GM06990 (cell line): ENCODE data around the gene VPS37D.

Experiments used
- DNase-seq: peaks from one replicate; pipeline ENCODE4 v3.0.0-alpha.2; 2011; ENCODE audit not compliant: insufficient read length; ENCODE audit errors: extremely low read depth
- H3K27me3 ChIP-seq: replicated peaks from 2 replicates; pipeline ENCODE4 v1.6.0; 2011; ENCODE audit warnings: low read length; ENCODE audit not compliant: control insufficient read depth, insufficient read depth
- H3K36me3 ChIP-seq: 2 replicates; pipeline ENCODE4 v1.5.1; 2011; ENCODE audit warnings: low read length; ENCODE audit not compliant: control insufficient read depth, insufficient read depth
- H3K4me3 ChIP-seq: replicated peaks from 2 replicates; pipeline ENCODE4 v1.5.1; 2011; ENCODE audit warnings: low read depth, mild to moderate bottlenecking, control low read depth, low read length
- TF ChIP-seq, protein P1 (sequence below): IDR thresholded peaks from 2 replicates; pipeline ENCODE4 v1.5.1; 2011; ENCODE audit warnings: low read length, control low read depth, mild to moderate bottlenecking, inconsistent platforms; ENCODE audit not compliant: insufficient read depth, poor library complexity, severe bottlenecking

VPS37D gene

DNA sequence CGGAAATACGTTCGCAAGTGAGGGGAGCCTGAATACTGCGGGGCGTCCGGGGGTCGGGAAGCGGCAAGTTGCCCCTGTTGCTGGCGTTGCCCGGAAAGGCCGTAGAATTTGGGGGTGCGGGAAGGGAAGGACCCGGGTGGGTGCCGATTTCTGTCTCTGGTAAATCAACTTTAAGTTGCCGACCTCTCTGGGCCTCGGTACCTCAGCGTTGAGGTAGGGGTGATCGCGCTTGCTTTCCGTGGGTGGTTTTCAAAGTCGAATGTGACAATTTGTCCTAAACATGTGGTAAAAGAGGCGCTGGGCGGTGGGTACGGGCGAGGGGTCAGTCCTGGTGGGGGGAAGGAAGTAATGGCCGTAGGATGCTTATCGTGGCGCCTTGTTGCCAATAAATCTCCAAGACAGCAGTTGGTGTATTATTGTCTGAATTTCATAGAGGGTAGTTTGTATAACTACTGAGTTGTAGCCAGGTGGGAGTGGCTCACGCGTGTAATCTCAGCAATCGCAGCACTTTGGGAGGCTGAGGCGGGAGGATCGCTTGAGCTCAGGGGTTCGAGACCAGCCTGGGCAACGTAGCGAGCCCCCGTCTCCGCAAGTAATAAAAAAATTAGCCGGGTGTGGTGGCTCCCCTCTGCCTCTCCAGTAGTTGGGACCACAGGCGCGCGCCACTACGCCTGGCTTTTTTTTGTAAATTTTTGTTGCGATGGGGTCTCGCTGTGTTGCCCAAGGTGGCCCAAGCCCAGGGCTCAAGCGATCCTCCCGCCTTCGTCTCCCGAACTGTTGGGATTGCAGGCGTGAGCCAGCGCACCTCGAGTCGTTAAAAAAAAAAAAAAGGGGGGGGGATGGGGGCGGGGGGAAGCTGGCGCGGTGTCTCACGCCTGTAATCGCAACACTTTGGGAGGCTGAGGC, 16.4 kb downstream of the VPS37D start:
- Histone ChIP-seq H3K4me3 (peak overlapping the region; percentile 83), H3K36me3 (peaks cover 8% of the 10 kb centered on the region), H3K27me3 (no peaks in the 10 kb centered on the region)
- DNase-seq, result no peak
- TF ChIP-seq, protein P1, sequence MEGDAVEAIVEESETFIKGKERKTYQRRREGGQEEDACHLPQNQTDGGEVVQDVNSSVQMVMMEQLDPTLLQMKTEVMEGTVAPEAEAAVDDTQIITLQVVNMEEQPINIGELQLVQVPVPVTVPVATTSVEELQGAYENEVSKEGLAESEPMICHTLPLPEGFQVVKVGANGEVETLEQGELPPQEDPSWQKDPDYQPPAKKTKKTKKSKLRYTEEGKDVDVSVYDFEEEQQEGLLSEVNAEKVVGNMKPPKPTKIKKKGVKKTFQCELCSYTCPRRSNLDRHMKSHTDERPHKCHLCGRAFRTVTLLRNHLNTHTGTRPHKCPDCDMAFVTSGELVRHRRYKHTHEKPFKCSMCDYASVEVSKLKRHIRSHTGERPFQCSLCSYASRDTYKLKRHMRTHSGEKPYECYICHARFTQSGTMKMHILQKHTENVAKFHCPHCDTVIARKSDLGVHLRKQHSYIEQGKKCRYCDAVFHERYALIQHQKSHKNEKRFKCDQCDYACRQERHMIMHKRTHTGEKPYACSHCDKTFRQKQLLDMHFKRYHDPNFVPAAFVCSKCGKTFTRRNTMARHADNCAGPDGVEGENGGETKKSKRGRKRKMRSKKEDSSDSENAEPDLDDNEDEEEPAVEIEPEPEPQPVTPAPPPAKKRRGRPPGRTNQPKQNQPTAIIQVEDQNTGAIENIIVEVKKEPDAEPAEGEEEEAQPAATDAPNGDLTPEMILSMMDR, result no peak

DNA sequence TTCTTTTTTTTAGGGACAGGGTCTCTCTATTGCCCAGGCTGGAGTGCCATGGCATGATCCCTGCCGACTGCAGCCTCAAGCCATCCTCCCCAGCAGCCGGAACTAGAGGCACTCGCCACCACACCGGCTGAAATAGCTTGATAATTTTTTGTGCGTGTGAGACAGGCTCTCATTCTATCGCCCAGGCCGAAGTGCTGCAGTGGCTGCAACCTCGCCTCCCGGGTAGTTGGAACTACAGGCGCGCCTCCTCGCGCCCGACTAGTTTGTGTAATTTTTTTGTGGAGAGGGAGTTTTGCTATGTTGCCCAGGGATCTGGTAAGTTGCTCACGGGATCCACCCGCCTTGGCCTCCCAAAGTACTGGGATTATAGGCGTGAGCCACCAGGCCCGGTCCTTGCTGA, 17.7 kb downstream of the VPS37D start:
- H3K4me3 ChIP-seq, result no peak overlapping the region
- no peak for DNase-seq
- no peaks in the 10 kb centered on the region for H3K27me3 ChIP-seq
- H3K36me3 ChIP-seq, result peaks cover 5% of the 10 kb centered on the region
- TF ChIP-seq, protein P1, result no peak

DNA sequence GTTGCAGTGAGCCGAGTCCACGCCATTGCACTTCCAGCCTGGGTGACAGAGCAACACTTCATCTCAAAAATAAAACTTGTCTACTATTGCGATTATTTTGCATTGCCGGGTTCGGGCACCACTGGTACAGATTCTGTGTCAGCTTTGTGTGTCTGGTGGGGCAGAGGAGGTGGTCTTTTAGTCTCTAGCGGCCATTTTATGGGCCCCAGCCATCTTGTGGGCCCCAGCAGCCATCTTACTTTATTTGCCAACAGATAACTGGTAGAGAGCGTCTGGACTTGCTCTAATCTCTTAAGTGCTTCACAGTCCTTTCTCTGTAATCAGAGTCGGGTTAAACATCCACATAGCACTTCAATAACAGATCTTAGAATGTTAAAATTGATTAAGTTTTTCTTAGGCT, 20.7 kb downstream of the VPS37D start:
- Histone ChIP-seq H3K36me3 (peaks cover 14% of the 10 kb centered on the region), H3K4me3 (no peak overlapping the region), H3K27me3 (no peaks in the 10 kb centered on the region)
- no peak for DNase-seq
- TF ChIP-seq, protein P1, result no peak

DNA sequence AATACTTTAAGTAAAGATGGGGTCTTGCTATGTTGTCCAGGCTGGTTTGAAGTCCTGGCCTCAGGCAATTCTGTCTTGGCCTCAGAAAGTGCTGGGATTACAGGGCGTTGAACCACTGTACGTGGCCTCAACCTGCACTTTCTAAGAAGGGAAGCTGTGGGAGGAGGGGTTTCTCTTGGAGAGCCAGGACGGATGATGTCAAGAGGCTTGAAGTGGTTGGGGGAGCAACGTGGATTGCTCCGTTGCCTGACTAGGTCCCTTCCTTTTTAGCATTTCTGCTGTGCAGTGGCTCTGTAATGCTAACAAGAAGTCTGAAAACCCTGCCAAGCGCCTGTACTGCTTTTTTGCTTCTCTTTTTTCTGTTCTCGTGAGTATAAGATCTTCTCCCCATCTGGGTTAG, 23.0 kb downstream of the VPS37D start:
- TF ChIP-seq, protein P1, result no peak
- no peaks in the 10 kb centered on the region for H3K27me3 ChIP-seq
- H3K36me3 ChIP-seq, result peaks cover 27% of the 10 kb centered on the region
- H3K4me3 ChIP-seq, result no peak overlapping the region
- no peak for DNase-seq

DNA sequence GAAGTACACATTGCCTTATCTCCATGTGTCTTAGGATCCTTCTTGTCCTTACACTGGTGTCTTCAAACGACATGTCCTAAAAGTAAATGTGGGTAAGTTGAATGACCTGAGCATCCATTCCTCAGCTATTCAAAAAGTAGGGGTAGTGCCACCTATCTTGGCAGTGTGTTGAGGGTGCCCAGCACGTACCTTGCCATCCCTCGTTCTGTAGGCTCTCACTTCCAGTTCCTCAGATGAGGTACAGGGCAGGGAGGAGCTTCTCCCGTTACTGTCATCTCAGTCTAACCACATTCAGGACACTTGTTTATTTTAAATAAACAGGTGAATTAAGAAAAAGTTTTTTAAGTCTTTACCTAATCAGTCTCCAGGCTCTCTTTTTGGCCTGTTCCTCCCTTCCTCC, 28.7 kb downstream of the VPS37D start:
- H3K36me3 ChIP-seq, result peaks cover 41% of the 10 kb centered on the region
- no peak overlapping the region for H3K4me3 ChIP-seq
- no peaks in the 10 kb centered on the region for H3K27me3 ChIP-seq
- TF ChIP-seq, protein P1, result no peak
- no peak for DNase-seq

DNA sequence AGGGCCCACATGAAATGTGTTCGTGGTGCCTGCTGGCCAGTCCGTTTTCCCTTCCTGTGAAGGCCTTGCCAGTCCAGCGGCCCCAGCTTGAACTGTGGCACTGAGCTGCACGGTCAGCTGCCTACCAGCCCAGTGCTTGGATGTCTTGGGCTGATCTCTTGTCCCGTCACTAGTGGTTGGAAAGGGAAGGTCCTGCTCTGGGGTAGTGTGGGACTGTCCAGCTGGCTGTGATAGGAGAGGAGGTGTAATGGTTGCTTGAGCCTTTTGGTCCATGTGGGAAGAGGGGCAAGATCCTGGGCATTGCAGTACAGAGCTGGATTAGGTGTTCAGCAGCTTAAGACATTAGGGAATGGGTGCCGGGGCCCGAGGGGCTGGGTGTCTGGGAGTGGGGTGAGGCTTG, 30.8 kb downstream of the VPS37D start:
- H3K4me3 ChIP-seq, result no peak overlapping the region
- no peak for DNase-seq
- no peaks in the 10 kb centered on the region for H3K27me3 ChIP-seq
- peaks cover 33% of the 10 kb centered on the region for H3K36me3 ChIP-seq
- TF ChIP-seq, protein P1, result no peak
